ENCODE data around the gene ADAM12.

DNA sequence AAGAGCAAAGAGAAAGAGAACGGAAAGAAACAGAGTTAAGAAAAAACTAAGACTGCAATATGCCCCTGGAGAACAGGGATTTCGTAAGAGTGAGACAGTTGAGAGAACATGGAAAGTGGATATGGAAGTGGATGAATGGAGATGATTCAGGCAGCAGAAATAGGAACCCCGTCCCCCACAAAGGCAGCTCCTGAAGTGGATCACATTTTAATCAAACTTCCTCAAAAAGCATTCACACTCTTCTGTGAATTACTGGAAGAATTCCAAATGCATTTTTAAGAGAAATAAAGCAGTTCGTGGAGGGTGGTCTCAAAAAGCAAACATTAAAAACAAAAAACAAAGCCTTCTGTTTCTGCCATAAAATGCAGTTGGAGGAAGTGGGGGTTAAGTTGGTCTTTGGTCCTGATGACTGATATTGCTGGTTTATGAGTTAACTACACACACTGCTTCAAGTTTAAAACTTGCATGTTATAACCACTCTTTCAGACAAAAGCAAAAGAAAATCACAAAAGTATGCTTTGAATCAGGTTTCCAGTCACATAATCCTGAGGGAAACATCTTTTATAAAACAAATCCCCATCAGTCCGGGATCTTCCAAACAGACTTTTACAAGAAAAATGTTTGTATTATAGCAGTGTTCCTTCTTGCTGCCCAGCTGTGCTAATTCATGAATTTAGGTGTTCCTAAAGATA is 277.6 kb downstream of the ADAM12 start:
- no peak for TF ChIP-seq CTCF (IDR thresholded peaks at IDR 0.05)
- TF ChIP-seq POLR2A (IDR thresholded peaks at IDR 0.05) = no peak
- no peak for TF ChIP-seq POLR2AphosphoS5 (IDR thresholded peaks at IDR 0.05)
- TF ChIP-seq EP300 (IDR thresholded peaks at IDR 0.05) = no peak

Measured in sigmoid colon (tissue), 4 donors.